ENCODE data around the gene SMURF1.

Gene SMURF1

GRCh38 chr7:99121496-99122021 lies 22.3 kb downstream of the SMURF1 start:
- H3K4me3 ChIP-seq = peak overlapping the region; percentile 5
- TF ChIP-seq CTCF (IDR thresholded peaks at IDR 0.05) = no peak
- DNase-seq (ENCODE audit: low spot score) = no peak
- H3K27ac ChIP-seq = peak overlapping the region; percentile 68 to 73

- Histone ChIP-seq H3K27ac (peak overlapping the region; percentile 57 to 68), H3K4me3 (no peak overlapping the region)
- TF ChIP-seq CTCF (IDR thresholded peaks at IDR 0.05) = no peak
- no peak for DNase-seq (ENCODE audit: low spot score)
These were observed 23.0 kb downstream of the SMURF1 start for GRCh38 chr7:99120916-99121315.

GRCh38 chr7:99120501-99120900 lies 23.4 kb downstream of the SMURF1 start:
- DNase-seq (ENCODE audit: low spot score) = no peak
- Histone ChIP-seq H3K27ac (peak overlapping the region; percentile 40 to 76), H3K4me3 (no peak overlapping the region)
- TF ChIP-seq CTCF (IDR thresholded peaks at IDR 0.05) = no peak

GRCh38 chr7:99118077-99118476 lies 25.8 kb downstream of the SMURF1 start:
- H3K4me3 ChIP-seq = no peak overlapping the region
- no peak overlapping the region for H3K27ac ChIP-seq
- DNase-seq (ENCODE audit: low spot score) = no peak
- TF ChIP-seq CTCF (IDR thresholded peaks at IDR 0.05) = no peak

GRCh38 chr7:99116144-99116543 lies 27.8 kb downstream of the SMURF1 start:
- TF ChIP-seq CTCF (IDR thresholded peaks at IDR 0.05) = no peak
- H3K27ac ChIP-seq = no peak overlapping the region
- H3K4me3 ChIP-seq = no peak overlapping the region
- DNase-seq (ENCODE audit: low spot score) = no peak

- no peak for TF ChIP-seq CTCF (IDR thresholded peaks at IDR 0.05)
- Histone ChIP-seq H3K27ac (no peak overlapping the region), H3K4me3 (no peak overlapping the region)
- no peak for DNase-seq (ENCODE audit: low spot score)
These were observed 28.5 kb downstream of the SMURF1 start for GRCh38 chr7:99115379-99115778.

- Histone ChIP-seq H3K27ac (no peak overlapping the region), H3K4me3 (no peak overlapping the region)
- no peak for TF ChIP-seq CTCF (IDR thresholded peaks at IDR 0.05)
- no peak for DNase-seq (ENCODE audit: low spot score)
These were observed 30.9 kb downstream of the SMURF1 start for GRCh38 chr7:99112979-99113378.
